Hepatocyte (in vitro differentiated cells): ENCODE results near the gene TCF7L2. TPM values are rescaled to one million over a fixed set of nuclear protein-coding genes. Genes with fewer than 3 reads are reported as not detected.

Experiments used
- DNase-seq: peaks from one replicate; pipeline ENCODE4 v3.0.0-alpha.2; 2016; ENCODE audit warnings: low spot score
- H2AFZ ChIP-seq: fragments of 200-600 bp; sonication (generic); 2 replicates; pipeline ENCODE4 v1.6.0; 2016; ENCODE audit warnings: antibody characterized with exemption, mild to moderate bottlenecking
- H3K27ac ChIP-seq: fragments of 200-600 bp; sonication (generic); 2 replicates; pipeline ENCODE4 v1.5.1; 2016; ENCODE audit warnings: mild to moderate bottlenecking
- H3K27me3 ChIP-seq: fragments of 200-600 bp; sonication (generic); 2 replicates; pipeline ENCODE4 v1.6.1; 2016
- H3K36me3 ChIP-seq: fragments of 200-600 bp; sonication (generic); replicated peaks from 2 replicates; pipeline ENCODE4 v1.5.1; 2016; ENCODE audit warnings: low read depth; ENCODE audit not compliant: insufficient read depth
- H3K4me1 ChIP-seq: fragments of 200-600 bp; sonication (generic); 2 replicates; pipeline ENCODE4 v1.5.1; 2016; ENCODE audit warnings: mild to moderate bottlenecking, moderate library complexity; ENCODE audit not compliant: insufficient read depth
- H3K4me2 ChIP-seq: fragments of 200-600 bp; sonication (generic); 2 replicates; pipeline ENCODE4 v1.6.0; 2016
- H3K4me3 ChIP-seq: fragments of 200-600 bp; sonication (generic); 2 replicates; pipeline ENCODE4 v1.5.1; 2016; ENCODE audit warnings: mild to moderate bottlenecking
- H3K79me2 ChIP-seq: fragments of 200-600 bp; sonication (generic); 2 replicates; pipeline ENCODE4 v1.6.0; 2017; ENCODE audit warnings: mild to moderate bottlenecking
- H3K9me2 ChIP-seq: fragments of 200-600 bp; sonication (generic); replicated peaks from 2 replicates; pipeline ENCODE4 v1.6.0; 2017; ENCODE audit warnings: mild to moderate bottlenecking; ENCODE audit not compliant: insufficient read depth
- H3K9me3 ChIP-seq: fragments of 200-600 bp; sonication (generic); 2 replicates; pipeline ENCODE4 v1.5.1; 2016; ENCODE audit warnings: low read depth, mild to moderate bottlenecking
- H4K20me1 ChIP-seq: fragments of 200-600 bp; sonication (generic); 2 replicates; pipeline ENCODE4 v1.6.0; 2016; ENCODE audit warnings: mild to moderate bottlenecking; ENCODE audit not compliant: insufficient read depth, poor library complexity, severe bottlenecking
- CTCF ChIP-seq: fragments of 200-600 bp; sonication (generic); IDR thresholded peaks from 2 replicates; pipeline ENCODE4 v1.5.1; 2016; ENCODE audit warnings: antibody characterized with exemption, mild to moderate bottlenecking; ENCODE audit not compliant: poor library complexity
- EZH2 ChIP-seq: fragments of 200-600 bp; sonication (generic); IDR thresholded peaks from 2 replicates; pipeline ENCODE4 v1.6.1; 2016; ENCODE audit warnings: antibody characterized with exemption, mild to moderate bottlenecking, borderline replicate concordance
- EZH2phosphoT487 ChIP-seq: fragments of 200-600 bp; sonication (generic); IDR thresholded peaks from one replicate; pipeline ENCODE4 v1.6.1; 2018; ENCODE audit warnings: antibody characterized with exemption, mild to moderate bottlenecking, low read depth, moderate library complexity; ENCODE audit not compliant: unreplicated experiment, severe bottlenecking
- WGBS: methylation state at CpG from one replicate; pipeline ENCODE4 v1.1.6; 2016; ENCODE audit warnings: low lambda C conversion rate; ENCODE audit errors: missing lambda C conversion rate; 5-methylcytosine and 5-hydroxymethylcytosine counted together
- polyA plus RNA-seq: library from polyadenylated mRNA; unstranded; fragments of >200 nt; fragmentation: Nextera tagmentation; extraction: Ambion mirVana; gene quantifications from 2 replicates; pipeline ENCODE4 v1.2.1, GENCODE V29; 2016
- total RNA-seq: library from RNA; depleted of rRNA; stranded (reverse); fragments of >200 nt; gene quantifications from 2 replicates; pipeline ENCODE4 v1.2.3, GENCODE V29; 2014

TCF7L2 gene
- total and polyA plus RNA-seq, 2 experiments from 2014 or later = 14.8 to 28.8 TPM

GRCh38 chr10:113157441-113157840 is 207.4 kb downstream of the TCF7L2 start:
- no peak overlapping the region for H3K27ac ChIP-seq
- H2AFZ ChIP-seq = no peak overlapping the region
- H3K9me2 ChIP-seq = no peaks in the 10 kb centered on the region
- no peaks in the 10 kb centered on the region for H3K36me3 ChIP-seq
- no peaks in the 10 kb centered on the region for H3K27me3 ChIP-seq
- H4K20me1 ChIP-seq = no peaks in the 10 kb centered on the region
- no peak for TF ChIP-seq EZH2phosphoT487
- TF ChIP-seq CTCF = no peak
- TF ChIP-seq EZH2 = no peak
- no peak overlapping the region for H3K4me3 ChIP-seq
- H3K79me2 ChIP-seq = no peaks in the 10 kb centered on the region
- DNase-seq = no peak
- H3K4me2 ChIP-seq = no peak overlapping the region
- no peaks in the 10 kb centered on the region for H3K4me1 ChIP-seq
- 98% methylated on average over 7 of the region's 7 CpGs for WGBS
- H3K9me3 ChIP-seq = no peaks in the 10 kb centered on the region

- no peaks in the 10 kb centered on the region for H3K9me3 ChIP-seq
- H3K4me3 ChIP-seq = no peak overlapping the region
- H3K27ac ChIP-seq = no peak overlapping the region
- H2AFZ ChIP-seq = no peak overlapping the region
- no peaks in the 10 kb centered on the region for H3K4me1 ChIP-seq
- H3K79me2 ChIP-seq = no peaks in the 10 kb centered on the region
- no peaks in the 10 kb centered on the region for H3K9me2 ChIP-seq
- no peaks in the 10 kb centered on the region for H4K20me1 ChIP-seq
- H3K27me3 ChIP-seq = no peaks in the 10 kb centered on the region
- no peaks in the 10 kb centered on the region for H3K36me3 ChIP-seq
- no peak for DNase-seq
- no peak overlapping the region for H3K4me2 ChIP-seq
- no peak for TF ChIP-seq EZH2
- TF ChIP-seq CTCF = no peak
- no peak for TF ChIP-seq EZH2phosphoT487
- WGBS = 70% methylated on average over 3 of the region's 3 CpGs
Observed at GRCh38 chr10:113158183-113158582, 208.1 kb downstream of the TCF7L2 start.

GRCh38 chr10:113159563-113159962 is 209.5 kb downstream of the TCF7L2 start:
- Histone ChIP-seq H3K36me3 (no peaks in the 10 kb centered on the region), H3K4me2 (no peak overlapping the region), H3K27ac (no peak overlapping the region), H3K79me2 (no peaks in the 10 kb centered on the region), H3K4me1 (no peaks in the 10 kb centered on the region), H3K9me2 (no peaks in the 10 kb centered on the region), H4K20me1 (no peaks in the 10 kb centered on the region), H3K27me3 (no peaks in the 10 kb centered on the region), H3K4me3 (no peak overlapping the region), H2AFZ (no peak overlapping the region), H3K9me3 (no peaks in the 10 kb centered on the region)
- TF ChIP-seq EZH2phosphoT487 = no peak
- TF ChIP-seq CTCF = no peak
- no peak for TF ChIP-seq EZH2
- 97% methylated on average over 8 of the region's 8 CpGs for WGBS
- DNase-seq = no peak

GRCh38 chr10:113160641-113161040 is 210.6 kb downstream of the TCF7L2 start:
- 94% methylated on average over 10 of the region's 10 CpGs for WGBS
- H3K36me3 ChIP-seq = no peaks in the 10 kb centered on the region
- H3K9me2 ChIP-seq = no peaks in the 10 kb centered on the region
- no peak overlapping the region for H3K4me2 ChIP-seq
- H3K79me2 ChIP-seq = no peaks in the 10 kb centered on the region
- no peaks in the 10 kb centered on the region for H3K27me3 ChIP-seq
- no peak for DNase-seq
- no peaks in the 10 kb centered on the region for H3K4me1 ChIP-seq
- H3K9me3 ChIP-seq = no peaks in the 10 kb centered on the region
- no peak overlapping the region for H3K27ac ChIP-seq
- no peak overlapping the region for H2AFZ ChIP-seq
- TF ChIP-seq CTCF (no peak), EZH2 (no peak), EZH2phosphoT487 (no peak)
- no peak overlapping the region for H3K4me3 ChIP-seq
- no peaks in the 10 kb centered on the region for H4K20me1 ChIP-seq
